Heart right ventricle (tissue), 16 donors: ENCODE data around the gene MICALL1. TPM values are rescaled to one million over a fixed set of nuclear protein-coding genes. Genes with fewer than 3 reads are reported as not detected.
A peak's percentile ranks its signal among the peaks of the same experiment; 100 is the strongest.

ENCODE experiments used
- ATAC-seq, 8 donors: fragments of 200-7000 bp; cut with Tn5 transposase; one replicate each; pipeline ENCODE4 v1.9.1; 2020; ENCODE audit warnings: mild to moderate bottlenecking in 8 of 8, moderate library complexity in 8 of 8, moderate number of reproducible peaks in 1 of 8
- DNase-seq, 2 donors: peaks; one replicate each; pipeline ENCODE4 v3.0.0-alpha.2; 2020
- H3K27ac ChIP-seq, 10 donors: fragments of 200-600 bp; sonication (generic) in 2 of 10; one replicate each; pipeline versions ENCODE4 v1.5.0 to v1.8.0; 2020 to 2022; ENCODE audit warnings: mild to moderate bottlenecking in 3 of 10
- H3K27me3 ChIP-seq, 7 donors: fragments of 200-600 bp; one replicate each; pipeline ENCODE4 v1.8.0; 2021 to 2022; ENCODE audit warnings: mild to moderate bottlenecking in 2 of 7
- H3K36me3 ChIP-seq, 9 donors: fragments of 200-600 bp; sonication (generic) in 1 of 9; one replicate each; pipeline versions ENCODE4 v1.5.0 to v1.8.0; 2020 to 2022; ENCODE audit warnings: mild to moderate bottlenecking in 2 of 9
- H3K4me1 ChIP-seq, 9 donors: fragments of 200-600 bp; sonication (generic) in 1 of 9; one replicate each; pipeline versions ENCODE4 v1.5.0 to v1.8.0; 2020 to 2022; ENCODE audit warnings: mild to moderate bottlenecking in 4 of 9
- H3K4me3 ChIP-seq, 10 donors: fragments of 200-600 bp; sonication (generic) in 2 of 10; one replicate each; pipeline versions ENCODE4 v1.5.0 to v1.8.0; 2020 to 2022; ENCODE audit warnings: mild to moderate bottlenecking in 7 of 10, moderate library complexity in 2 of 10
- H3K9me3 ChIP-seq, 11 donors: fragments of 200-600 bp in 10 of 11; sonication (generic) in 2 of 11; one replicate each; pipeline versions ENCODE4 v1.5.0 to v1.8.0; 2013 to 2022; ENCODE audit warnings: mild to moderate bottlenecking in 2 of 11, control low read depth in 1 of 11, moderate library complexity in 1 of 11
- WGBS, 2 donors: extraction: QIAGEN DNeasy Blood & Tissue Kit; methylation state at CpG; one replicate each; pipeline ENCODE4 v1.1.7; 2013; ENCODE audit warnings: inconsistent platforms in 1 of 2; 5-methylcytosine and 5-hydroxymethylcytosine counted together
- intact Hi-C, 10 donors: fragments of 100-400 bp; cut with DNase I; formaldehyde crosslinking; loops; one replicate each; pipeline versions ENCODE4 v1.11.1 to v1.14.2; 2022
- polyA plus RNA-seq, 2 donors: library from polyadenylated mRNA; stranded (reverse); fragments of 200-250 nt; gene quantifications; one replicate each; pipeline ENCODE4 v1.2.3, GENCODE V29; 2013
- total RNA-seq, 10 donors: library from RNA; stranded (reverse); fragmentation: NEBNext Ultra II Directional in 3 of 10; extraction: Animal tissue kit (Norgen Biotek cat#: 25700) in 3 of 10; gene quantifications; one replicate each; pipeline versions ENCODE4 v1.2.1 to v1.2.4, GENCODE V29; 2021 to 2023
- TF ChIP-seq, protein P1 (sequence below), 9 donors: fragments of 200-600 bp; sonication (generic) in 2 of 9; IDR thresholded peaks; one replicate each; pipeline versions ENCODE4 v1.5.0 to v1.8.0; 2021 to 2022; ENCODE audit warnings: antibody characterized with exemption in 9 of 9, mild to moderate bottlenecking in 5 of 9, moderate library complexity in 1 of 9
- donor health status: Arrhythmogenic right ventricular cardiomyopathy.
- donor health status: ischemic (EF 13 %, LVEDD 7.1; RV severe dilation, severe dysfunction).
- donor health status: healthy with polysubstance abuse.
- donor health status: DM: no; HTN: yes; CAD: no.
- donor health status: DM: no; HTN: no; CAD: no.
- donor health status: ischemic (EF 25% LVEDD 6.9; RV normal size, moderate dysfunction).
- donor health status: ischemic (EF 25% LVEDD 5.7; RV mildly dilated, moderate dysfunction).
- donor health status: healthy.
- donor health status: DM: yes; HTN: yes; CAD: no.
- donor health status: Ischemic cardiomyopathy.
- donor health status: ischemic (EF 35%, LVEDD 5.7; RV mildly dilated, moderate dysfunction).
- donor health status: nonischemic (EF 11% LVEDD 7.7; RV severe dilation, severe dysfunction).
- donor health status: DM: yes; HTN: yes; CAD: no.
- donor health status: PGD.
- donor health status: ischemic (EF 29% LVEDD 5.4; RV normal size, mild dysfunction).
- donor health status: nonischemic (EF 23%, LVEDD 6.1; RV moderate dilation, normal function).

The MICALL1 gene
- total and polyA plus RNA-seq, 12 donors = 9.3 to 26.9 (median 15.5) TPM

- peak overlapping the region in 3 of 10 donors; percentile 39 to 40 (median 39) for H3K27ac ChIP-seq
- TF ChIP-seq, protein P1, sequence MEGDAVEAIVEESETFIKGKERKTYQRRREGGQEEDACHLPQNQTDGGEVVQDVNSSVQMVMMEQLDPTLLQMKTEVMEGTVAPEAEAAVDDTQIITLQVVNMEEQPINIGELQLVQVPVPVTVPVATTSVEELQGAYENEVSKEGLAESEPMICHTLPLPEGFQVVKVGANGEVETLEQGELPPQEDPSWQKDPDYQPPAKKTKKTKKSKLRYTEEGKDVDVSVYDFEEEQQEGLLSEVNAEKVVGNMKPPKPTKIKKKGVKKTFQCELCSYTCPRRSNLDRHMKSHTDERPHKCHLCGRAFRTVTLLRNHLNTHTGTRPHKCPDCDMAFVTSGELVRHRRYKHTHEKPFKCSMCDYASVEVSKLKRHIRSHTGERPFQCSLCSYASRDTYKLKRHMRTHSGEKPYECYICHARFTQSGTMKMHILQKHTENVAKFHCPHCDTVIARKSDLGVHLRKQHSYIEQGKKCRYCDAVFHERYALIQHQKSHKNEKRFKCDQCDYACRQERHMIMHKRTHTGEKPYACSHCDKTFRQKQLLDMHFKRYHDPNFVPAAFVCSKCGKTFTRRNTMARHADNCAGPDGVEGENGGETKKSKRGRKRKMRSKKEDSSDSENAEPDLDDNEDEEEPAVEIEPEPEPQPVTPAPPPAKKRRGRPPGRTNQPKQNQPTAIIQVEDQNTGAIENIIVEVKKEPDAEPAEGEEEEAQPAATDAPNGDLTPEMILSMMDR (IDR thresholded peaks at IDR 0.05) = peak; percentile 6 to 64 (median 52)
- H3K4me1 ChIP-seq = peaks cover 0 to 25% (median 9%) of the 10 kb centered on the region in 9 donors
These were observed 18.3 kb upstream of the MICALL1 start for GRCh38 chr22:37887584-37888378.

DNA sequence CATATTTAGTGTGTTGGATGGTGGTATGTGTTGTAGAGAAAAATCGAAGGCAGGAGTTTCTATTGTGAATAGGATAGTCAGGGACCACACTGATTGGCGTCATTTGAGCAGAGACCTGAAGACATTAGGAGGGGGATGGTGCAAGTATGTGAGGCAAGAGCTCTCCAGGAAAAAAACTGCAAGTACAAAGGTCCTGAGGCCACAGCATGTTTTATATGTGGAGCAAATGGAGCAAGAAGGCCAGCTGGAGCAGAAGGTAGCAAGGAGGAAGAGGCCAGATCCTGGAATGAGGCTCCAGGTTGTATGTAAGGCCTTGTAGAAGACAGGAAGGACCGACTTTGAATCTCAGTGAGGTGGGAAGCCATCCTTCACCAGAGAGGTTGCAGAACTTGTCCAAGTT, 14.2 kb upstream of the MICALL1 start:
- ATAC-seq = no peak
- TF ChIP-seq, protein P1 (IDR thresholded peaks at IDR 0.05) = no peak
- peaks cover 2 to 49% (median 32%) of the 10 kb centered on the region in 9 donors for H3K4me1 ChIP-seq
- peaks cover 0 to 54% (median 25%) of the 10 kb centered on the region in 9 donors for H3K36me3 ChIP-seq
- DNase-seq = no peak
- 89 to 91% methylated on average over 3 of the region's 3 CpGs for WGBS, 2 donors
- intact Hi-C loops = loop anchor here in 3 of 10 donors (5.0 kb wide), 1 partner anchor 40 kb away; no protein-coding TSS in a partner anchor
- no peaks in the 10 kb centered on the region for H3K27me3 ChIP-seq
- H3K27ac ChIP-seq = no peak overlapping the region
- H3K4me3 ChIP-seq = no peak overlapping the region
- H3K9me3 ChIP-seq = no peaks in the 10 kb centered on the region

More at GRCh38 chr22:37887584-37888378, 18.3 kb upstream of the MICALL1 start:
- Histone ChIP-seq H3K9me3 (no peaks in the 10 kb centered on the region), H3K36me3 (peaks cover 0 to 92% (median 34%) of the 10 kb centered on the region in 9 donors), H3K4me3 (no peak overlapping the region), H3K27me3 (no peaks in the 10 kb centered on the region)
- peak; percentile 47 to 77 (median 66) for ATAC-seq
- 51 to 58% methylated on average over 6 of the region's 6 CpGs for WGBS, 2 donors
- DNase-seq = no peak
- intact Hi-C loops = loop anchor here in 6 of 10 donors (5.0 to 10.0 kb wide), 5 partner anchors 45 to 80 kb away; no protein-coding TSS in a partner anchor

GRCh38 chr22:37892566-37893335, 13.3 kb upstream of the MICALL1 start:
- Histone ChIP-seq H3K27ac (peak overlapping the region in 3 of 10 donors; percentile 2 to 49 (median 29)), H3K36me3 (peaks cover 0 to 45% (median 18%) of the 10 kb centered on the region in 9 donors), H3K4me1 (peaks cover 2 to 49% (median 36%) of the 10 kb centered on the region in 9 donors), H3K27me3 (no peaks in the 10 kb centered on the region), H3K4me3 (no peak overlapping the region), H3K9me3 (no peaks in the 10 kb centered on the region)
- DNase-seq = peak; percentile 66 to 76
- 30 to 46% methylated on average over 7 of the region's 7 CpGs for WGBS, 2 donors
- ATAC-seq = peak; percentile 70 to 94 (median 84)
- TF ChIP-seq, protein P1 (IDR thresholded peaks at IDR 0.05) = no peak
- intact Hi-C loops = loop anchor here in 3 of 10 donors (5.0 kb wide), 1 partner anchor 40 kb away; no protein-coding TSS in a partner anchor

DNA sequence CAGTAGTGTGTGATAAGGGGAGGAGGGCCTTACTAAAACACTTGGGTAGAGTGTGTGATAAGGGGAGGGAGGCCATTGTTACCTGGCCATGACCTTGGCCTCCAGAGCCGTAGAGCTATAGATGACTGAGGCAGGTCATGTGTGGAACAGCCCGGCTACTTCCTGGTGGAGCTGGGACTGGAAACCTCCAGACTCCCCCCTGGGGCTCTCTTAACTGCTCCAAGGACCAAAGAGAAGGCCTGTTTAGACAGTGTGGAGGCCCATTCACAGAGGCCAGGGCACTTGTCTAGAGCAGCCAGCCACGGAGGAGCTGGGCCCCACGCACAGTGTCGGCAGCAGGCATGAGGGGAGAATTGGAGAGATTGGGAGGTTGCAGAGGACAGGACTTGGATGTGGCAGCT, 12.5 kb upstream of the MICALL1 start:
- TF ChIP-seq, protein P1 (IDR thresholded peaks at IDR 0.05) = no peak
- Histone ChIP-seq H3K27ac (peak overlapping the region in 4 of 10 donors; percentile 2 to 49 (median 26)), H3K4me1 (peaks cover 0 to 42% (median 32%) of the 10 kb centered on the region in 9 donors), H3K36me3 (peaks cover 0 to 37% (median 16%) of the 10 kb centered on the region in 9 donors), H3K4me3 (no peak overlapping the region), H3K9me3 (no peaks in the 10 kb centered on the region), H3K27me3 (no peaks in the 10 kb centered on the region)
- ATAC-seq = peak in 3 of 8 donors; percentile 6 to 32 (median 9)
- WGBS, 2 donors = 60 to 77% methylated on average over 5 of the region's 5 CpGs
- intact Hi-C loops = loop anchor here in 3 of 10 donors (5.0 kb wide), 1 partner anchor 39 kb away; no protein-coding TSS in a partner anchor
- no peak for DNase-seq
